SK-N-SH treated with all-trans-retinoic acid at 6 μM for 48 hours (cell line): Measurements from ENCODE around the gene C15orf62.

ENCODE experiments used
- ARNTL ChIP-seq: fragments of 450-650 bp; formaldehyde crosslinking; IDR thresholded peaks from 2 replicates; pipeline ENCODE4 v1.5.0; 2020; ENCODE audit warnings: low read depth, mild to moderate bottlenecking, moderate library complexity, borderline replicate concordance
- ESRRG ChIP-seq: fragments of 250-450 bp; sonication (Bioruptor Pico); IDR thresholded peaks from 2 replicates; pipeline ENCODE4 v1.6.1; 2021; ENCODE audit warnings: mild to moderate bottlenecking
- ISL1 ChIP-seq: fragments of 250-450 bp; sonication (Bioruptor Pico); IDR thresholded peaks from 2 replicates; pipeline ENCODE4 v2.1.2; 2022; ENCODE audit warnings: mild to moderate bottlenecking, moderate library complexity
- PPARA ChIP-seq: fragments of 250-450 bp; sonication (Bioruptor Pico); IDR thresholded peaks from 2 replicates; pipeline ENCODE4 v1.5.0; 2020; ENCODE audit warnings: mild to moderate bottlenecking, borderline replicate concordance
- RARB ChIP-seq: fragments of 250-450 bp; sonication (Bioruptor Pico); IDR thresholded peaks from 2 replicates; pipeline ENCODE4 v1.8.0; 2021; ENCODE audit warnings: mild to moderate bottlenecking, moderate library complexity
- TCF4 ChIP-seq: fragments of 250-450 bp; sonication (Bioruptor Pico); IDR thresholded peaks from 2 replicates; pipeline ENCODE4 v1.8.0; 2021; ENCODE audit warnings: mild to moderate bottlenecking, moderate library complexity, borderline replicate concordance
- TOX ChIP-seq: fragments of 250-450 bp; sonication (Bioruptor Pico); IDR thresholded peaks from 2 replicates; pipeline ENCODE4 v1.8.0; 2021; ENCODE audit warnings: mild to moderate bottlenecking, moderate library complexity, borderline replicate concordance
- ZC3H10 ChIP-seq: fragments of 250-450 bp; sonication (Bioruptor Pico); IDR thresholded peaks from 2 replicates; pipeline ENCODE4 v1.5.1; 2021; ENCODE audit warnings: mild to moderate bottlenecking, moderate library complexity
- ZFP3 ChIP-seq: fragments of 250-450 bp; sonication (Bioruptor Pico); IDR thresholded peaks from 2 replicates; pipeline ENCODE4 v1.5.0; 2020; ENCODE audit warnings: mild to moderate bottlenecking, moderate library complexity
- ZNF565 ChIP-seq: fragments of 450-650 bp; formaldehyde crosslinking; conservative IDR thresholded peaks from 2 replicates; pipeline ENCODE4 v1.5.0; 2020; ENCODE audit warnings: low read depth, mild to moderate bottlenecking, moderate library complexity
- TF ChIP-seq, protein P1 (sequence below): fragments of 250-450 bp; sonication (Bioruptor Pico); IDR thresholded peaks from 2 replicates; pipeline ENCODE4 v1.5.1; 2020; ENCODE audit warnings: low read depth, mild to moderate bottlenecking, moderate library complexity
- TF ChIP-seq, protein P2 (sequence below): fragments of 250-450 bp; sonication (Bioruptor Pico); IDR thresholded peaks from 2 replicates; pipeline ENCODE4 v1.8.0; 2021; ENCODE audit warnings: low read depth, mild to moderate bottlenecking, moderate library complexity, borderline replicate concordance
- TF ChIP-seq, protein P3 (sequence below): fragments of 250-450 bp; sonication (Bioruptor Pico); IDR thresholded peaks from 2 replicates; pipeline ENCODE4 v1.8.0; 2020; ENCODE audit warnings: mild to moderate bottlenecking, moderate library complexity, borderline replicate concordance

DNA sequence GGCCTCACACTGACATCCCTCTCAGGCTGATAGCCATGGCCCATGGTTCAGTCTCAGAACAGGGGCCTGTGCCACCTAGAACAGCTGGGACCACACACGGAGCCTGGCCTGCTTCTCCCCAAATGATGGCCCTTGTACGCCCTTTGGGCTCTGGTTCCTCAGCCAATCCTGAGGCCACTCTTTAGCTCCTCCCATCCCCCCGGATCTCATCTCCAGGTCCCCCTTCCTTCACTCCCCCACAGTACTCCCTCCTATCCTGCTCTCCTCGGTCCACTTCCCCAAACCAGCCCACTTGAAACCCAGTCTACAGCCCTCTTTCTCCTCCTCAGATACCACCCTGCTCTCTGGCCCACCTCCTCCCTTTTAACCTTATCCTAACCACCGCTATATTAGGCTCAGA, 19.3 kb downstream of the C15orf62 start:
- no peak for TF ChIP-seq RARB (CRISPR knock-in tag)
- TF ChIP-seq ZFP3 (CRISPR knock-in tag), result no peak
- TF ChIP-seq TOX (CRISPR knock-in tag), result no peak
- TF ChIP-seq, protein P1, sequence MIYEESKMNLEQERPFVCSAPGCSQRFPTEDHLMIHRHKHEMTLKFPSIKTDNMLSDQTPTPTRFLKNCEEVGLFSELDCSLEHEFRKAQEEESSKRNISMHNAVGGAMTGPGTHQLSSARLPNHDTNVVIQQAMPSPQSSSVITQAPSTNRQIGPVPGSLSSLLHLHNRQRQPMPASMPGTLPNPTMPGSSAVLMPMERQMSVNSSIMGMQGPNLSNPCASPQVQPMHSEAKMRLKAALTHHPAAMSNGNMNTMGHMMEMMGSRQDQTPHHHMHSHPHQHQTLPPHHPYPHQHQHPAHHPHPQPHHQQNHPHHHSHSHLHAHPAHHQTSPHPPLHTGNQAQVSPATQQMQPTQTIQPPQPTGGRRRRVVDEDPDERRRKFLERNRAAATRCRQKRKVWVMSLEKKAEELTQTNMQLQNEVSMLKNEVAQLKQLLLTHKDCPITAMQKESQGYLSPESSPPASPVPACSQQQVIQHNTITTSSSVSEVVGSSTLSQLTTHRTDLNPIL (CRISPR knock-in tag), result no peak
- TF ChIP-seq ESRRG (CRISPR knock-in tag), result no peak
- TF ChIP-seq, protein P2, sequence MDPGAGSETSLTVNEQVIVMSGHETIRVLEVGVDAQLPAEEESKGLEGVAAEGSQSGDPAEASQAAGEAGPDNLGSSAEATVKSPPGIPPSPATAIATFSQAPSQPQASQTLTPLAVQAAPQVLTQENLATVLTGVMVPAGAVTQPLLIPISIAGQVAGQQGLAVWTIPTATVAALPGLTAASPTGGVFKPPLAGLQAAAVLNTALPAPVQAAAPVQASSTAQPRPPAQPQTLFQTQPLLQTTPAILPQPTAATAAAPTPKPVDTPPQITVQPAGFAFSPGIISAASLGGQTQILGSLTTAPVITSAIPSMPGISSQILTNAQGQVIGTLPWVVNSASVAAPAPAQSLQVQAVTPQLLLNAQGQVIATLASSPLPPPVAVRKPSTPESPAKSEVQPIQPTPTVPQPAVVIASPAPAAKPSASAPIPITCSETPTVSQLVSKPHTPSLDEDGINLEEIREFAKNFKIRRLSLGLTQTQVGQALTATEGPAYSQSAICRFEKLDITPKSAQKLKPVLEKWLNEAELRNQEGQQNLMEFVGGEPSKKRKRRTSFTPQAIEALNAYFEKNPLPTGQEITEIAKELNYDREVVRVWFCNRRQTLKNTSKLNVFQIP (CRISPR knock-in tag), result no peak
- no peak for TF ChIP-seq ISL1 (CRISPR knock-in tag)
- no peak for TF ChIP-seq ARNTL
- no peak for TF ChIP-seq TCF4
- no peak for TF ChIP-seq PPARA (CRISPR knock-in tag)
- no peak for TF ChIP-seq ZC3H10 (CRISPR knock-in tag)
- TF ChIP-seq ZNF565 (CRISPR knock-in tag), result no peak
- TF ChIP-seq, protein P3, sequence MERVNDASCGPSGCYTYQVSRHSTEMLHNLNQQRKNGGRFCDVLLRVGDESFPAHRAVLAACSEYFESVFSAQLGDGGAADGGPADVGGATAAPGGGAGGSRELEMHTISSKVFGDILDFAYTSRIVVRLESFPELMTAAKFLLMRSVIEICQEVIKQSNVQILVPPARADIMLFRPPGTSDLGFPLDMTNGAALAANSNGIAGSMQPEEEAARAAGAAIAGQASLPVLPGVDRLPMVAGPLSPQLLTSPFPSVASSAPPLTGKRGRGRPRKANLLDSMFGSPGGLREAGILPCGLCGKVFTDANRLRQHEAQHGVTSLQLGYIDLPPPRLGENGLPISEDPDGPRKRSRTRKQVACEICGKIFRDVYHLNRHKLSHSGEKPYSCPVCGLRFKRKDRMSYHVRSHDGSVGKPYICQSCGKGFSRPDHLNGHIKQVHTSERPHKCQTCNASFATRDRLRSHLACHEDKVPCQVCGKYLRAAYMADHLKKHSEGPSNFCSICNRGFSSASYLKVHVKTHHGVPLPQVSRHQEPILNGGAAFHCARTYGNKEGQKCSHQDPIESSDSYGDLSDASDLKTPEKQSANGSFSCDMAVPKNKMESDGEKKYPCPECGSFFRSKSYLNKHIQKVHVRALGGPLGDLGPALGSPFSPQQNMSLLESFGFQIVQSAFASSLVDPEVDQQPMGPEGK (CRISPR knock-in tag), result no peak
